Natural killer cell (primary cell): ENCODE data around the gene OPHN1. TPM values are rescaled to one million over a fixed set of nuclear protein-coding genes. Genes with fewer than 3 reads are reported as not detected.

Experiments used
- ATAC-seq, 3 donors: fragments of 150-1000 bp in 2 of 3; fragments of 200-7000 bp in 1 of 3; cut with Tn5 transposase; 1 replicate in 1 of 3; 2 replicates in 2 of 3; pipeline ENCODE4 v1.10.0; 2021; ENCODE audit warnings: mild to moderate bottlenecking in 2 of 3, moderate library complexity in 2 of 3
- DNase-seq, 2 donors: peaks; one replicate each; pipeline versions ENCODE4 v3.0.0 to v3.0.0-alpha.2; 2013 to 2021; ENCODE audit warnings: mixed read lengths in 1 of 2
- H3K27ac ChIP-seq: one replicate; pipeline ENCODE4 v1.5.1; 2013; ENCODE audit warnings: mild to moderate bottlenecking, low read length
- H3K27me3 ChIP-seq: one replicate; pipeline ENCODE4 v1.6.1; 2013; ENCODE audit warnings: low read length; ENCODE audit not compliant: control insufficient read depth, insufficient read depth
- H3K36me3 ChIP-seq: one replicate; pipeline ENCODE4 v1.6.1; 2013; ENCODE audit warnings: low read length; ENCODE audit not compliant: control insufficient read depth, insufficient read depth
- H3K4me1 ChIP-seq: one replicate; pipeline ENCODE4 v1.6.1; 2013; ENCODE audit warnings: low read length; ENCODE audit not compliant: control insufficient read depth, insufficient read depth
- H3K4me3 ChIP-seq: one replicate; pipeline ENCODE4 v1.5.1; 2013; ENCODE audit warnings: low read length
- H3K9me3 ChIP-seq: one replicate; pipeline ENCODE4 v1.6.1; 2013; ENCODE audit warnings: low read length; ENCODE audit not compliant: control insufficient read depth, insufficient read depth
- H3K27ac Mint-ChIP-seq, 2 donors: one replicate each; pipeline ENCODE4 v1.8.0; 2022; ENCODE audit warnings: mild to moderate bottlenecking in 2 of 2, mixed read lengths in 2 of 2, moderate library complexity in 1 of 2
- H3K27me3 Mint-ChIP-seq, 2 donors: one replicate each; pipeline ENCODE4 v1.8.0; 2022; ENCODE audit warnings: low read depth in 2 of 2, mixed read lengths in 2 of 2
- H3K36me3 Mint-ChIP-seq: one replicate; pipeline ENCODE4 v1.8.0; 2022; ENCODE audit warnings: mixed read lengths
- H3K4me1 Mint-ChIP-seq, 2 donors: one replicate each; pipeline ENCODE4 v1.8.0; 2022; ENCODE audit warnings: mixed read lengths in 2 of 2
- H3K4me3 Mint-ChIP-seq: one replicate; pipeline ENCODE4 v1.8.0; 2022; ENCODE audit warnings: mild to moderate bottlenecking, moderate library complexity, mixed read lengths
- H3K9me3 Mint-ChIP-seq, 2 donors: one replicate each; pipeline ENCODE4 v1.8.0; 2022; ENCODE audit warnings: mixed read lengths in 2 of 2
- CTCF ChIP-seq: fragments of 200-600 bp; IDR thresholded peaks from one replicate; pipeline ENCODE4 v1.8.0; 2022; ENCODE audit warnings: antibody characterized with exemption
- WGBS: methylation state at CpG from one replicate; pipeline ENCODE4 v1.1.7; 2013; ENCODE audit warnings: missing lambda C conversion rate; ENCODE audit not compliant: insufficient coverage; 5-methylcytosine and 5-hydroxymethylcytosine counted together
- intact Hi-C: fragments of 100-400 bp; cut with micrococcal nuclease; formaldehyde crosslinking; loops from one replicate; pipeline ENCODE4 v1.14.2; 2022
- total RNA-seq, 4 donors: library from RNA; stranded (reverse); fragments of 120-200 nt in 1 of 4; gene quantifications; one replicate each; pipeline versions ENCODE4 v1.2.3 to v1.2.4, GENCODE V29; 2013 to 2022

OPHN1 gene
- total RNA-seq, 3 donors from 2014 or later (not counting 1 experiment from before 2014, with no cell fraction given), result 1.4 to 5.6 (median 3.7) TPM

- intact Hi-C loops, result no loop called here
- no peak for TF ChIP-seq CTCF
- Mint-ChIP-seq H3K4me3 (no peak overlapping the region), H3K4me1 (no peaks in the 10 kb centered on the region), H3K27ac (no peak overlapping the region), H3K27me3 (no peaks in the 10 kb centered on the region), H3K9me3 (no peaks in the 10 kb centered on the region), H3K36me3 (no peaks in the 10 kb centered on the region)
- Histone ChIP-seq H3K9me3 (no peaks in the 10 kb centered on the region), H3K27me3 (no peaks in the 10 kb centered on the region), H3K36me3 (no peaks in the 10 kb centered on the region), H3K27ac (no peak overlapping the region), H3K4me1 (no peaks in the 10 kb centered on the region), H3K4me3 (no peak overlapping the region)
- ATAC-seq, result no peak
- no peak for DNase-seq
Observed at GRCh38 chrX:68115371-68115770, 317.9 kb downstream of the OPHN1 start.

- Histone ChIP-seq H3K36me3 (no peaks in the 10 kb centered on the region), H3K27me3 (no peaks in the 10 kb centered on the region), H3K4me3 (no peak overlapping the region), H3K9me3 (no peaks in the 10 kb centered on the region), H3K27ac (no peak overlapping the region), H3K4me1 (no peaks in the 10 kb centered on the region)
- no peaks in the 10 kb centered on the region for H3K36me3 Mint-ChIP-seq
- H3K4me3 Mint-ChIP-seq, result no peak overlapping the region
- intact Hi-C loops, result no loop called here
- WGBS, result 59% methylated on average over 2 of the region's 4 CpGs
- no peak overlapping the region for H3K27ac Mint-ChIP-seq
- no peaks in the 10 kb centered on the region for H3K27me3 Mint-ChIP-seq
- no peak for DNase-seq
- no peak for TF ChIP-seq CTCF
- H3K9me3 Mint-ChIP-seq, result no peaks in the 10 kb centered on the region
- H3K4me1 Mint-ChIP-seq, result no peaks in the 10 kb centered on the region
- ATAC-seq, result no peak
Observed at GRCh38 chrX:68114573-68115129, 318.6 kb downstream of the OPHN1 start.

- H3K27ac ChIP-seq, result no peak overlapping the region
- DNase-seq (no peak), ATAC-seq (no peak)
- H3K9me3 Mint-ChIP-seq, result no peaks in the 10 kb centered on the region
- intact Hi-C loops, result no loop called here
- no peak overlapping the region for H3K4me3 ChIP-seq
- H3K4me1 ChIP-seq, result no peaks in the 10 kb centered on the region
- no peak overlapping the region for H3K4me3 Mint-ChIP-seq
- H3K36me3 ChIP-seq, result no peaks in the 10 kb centered on the region
- no peaks in the 10 kb centered on the region for H3K27me3 Mint-ChIP-seq
- H3K27me3 ChIP-seq, result no peaks in the 10 kb centered on the region
- H3K36me3 Mint-ChIP-seq, result no peaks in the 10 kb centered on the region
- no peak overlapping the region for H3K27ac Mint-ChIP-seq
- H3K4me1 Mint-ChIP-seq, result no peaks in the 10 kb centered on the region
- WGBS, result no CpG with 5 or more reads among the region's 5 CpGs
- TF ChIP-seq CTCF, result no peak
- no peaks in the 10 kb centered on the region for H3K9me3 ChIP-seq
Observed at GRCh38 chrX:68113837-68114572, 319.3 kb downstream of the OPHN1 start.

- intact Hi-C loops, result no loop called here
- WGBS, result 92% methylated on average over 2 of the region's 3 CpGs
- no peak overlapping the region for H3K4me3 Mint-ChIP-seq
Observed at GRCh38 chrX:68112321-68112720, 321.0 kb downstream of the OPHN1 start.

More at GRCh38 chrX:68112321-68112720, 321.0 kb downstream of the OPHN1 start:
- Histone ChIP-seq H3K4me1 (no peaks in the 10 kb centered on the region), H3K27ac (no peak overlapping the region), H3K4me3 (no peak overlapping the region), H3K27me3 (no peaks in the 10 kb centered on the region), H3K36me3 (no peaks in the 10 kb centered on the region), H3K9me3 (no peaks in the 10 kb centered on the region)
- ATAC-seq (no peak), DNase-seq (no peak)
- no peaks in the 10 kb centered on the region for H3K4me1 Mint-ChIP-seq
- H3K36me3 Mint-ChIP-seq, result no peaks in the 10 kb centered on the region
- no peaks in the 10 kb centered on the region for H3K27me3 Mint-ChIP-seq
- no peaks in the 10 kb centered on the region for H3K9me3 Mint-ChIP-seq
- H3K27ac Mint-ChIP-seq, result no peak overlapping the region
- no peak for TF ChIP-seq CTCF
